CD4-positive, alpha-beta memory T cell (primary cell): ENCODE data around the gene CHP1. TPM values are rescaled to one million over a fixed set of nuclear protein-coding genes. Genes with fewer than 3 reads are reported as not detected.
"Not testable (repeated sequence)": the region's sequence is repeated elsewhere in the genome, so short reads cannot be mapped to it uniquely, and the experiment has no call there.

Experiments
- CTCF ChIA-PET: fragments of 350-600 bp; sonication (Branson Sonifier 250); formaldehyde crosslinking; loops from one replicate; lab custom pipeline; 2021; ENCODE audit warnings: inconsistent platforms; ENCODE audit not compliant: partially characterized antibody; lab: Charles Lee
- POLR2A ChIA-PET: fragments of 350-600 bp; sonication (Branson Sonifier 250); formaldehyde crosslinking; loops from one replicate; lab custom pipeline; 2021; ENCODE audit not compliant: partially characterized antibody; lab: Charles Lee
- DNase-seq, 5 donors: peaks; one replicate each; pipeline versions ENCODE4 v3.0.0 to v3.0.0-alpha.2; 2020 to 2022; ENCODE audit warnings: mixed read lengths in 1 of 5
- H3K27ac ChIP-seq: one replicate; pipeline ENCODE4 v1.7.0; 2013; ENCODE audit warnings: low read depth, low read length
- H3K27me3 ChIP-seq: 2 replicates; pipeline ENCODE4 v1.7.0; 2013; ENCODE audit warnings: mild to moderate bottlenecking, low read length, moderate library complexity; ENCODE audit not compliant: insufficient read depth
- H3K36me3 ChIP-seq: 2 replicates; pipeline ENCODE4 v1.7.0; 2013; ENCODE audit warnings: mild to moderate bottlenecking, low read length, moderate library complexity; ENCODE audit not compliant: insufficient read depth
- H3K4me1 ChIP-seq: 2 replicates; pipeline ENCODE4 v1.7.0; 2013; ENCODE audit warnings: mild to moderate bottlenecking, low read length, moderate library complexity; ENCODE audit not compliant: insufficient read depth
- H3K4me3 ChIP-seq, 2 donors: one replicate each; pipeline ENCODE4 v1.7.0; 2013; ENCODE audit warnings: low read length in 2 of 2, mild to moderate bottlenecking in 1 of 2
- H3K9me3 ChIP-seq, 2 donors: one replicate each; pipeline ENCODE4 v1.7.0; 2013; ENCODE audit warnings: low read length in 2 of 2, control low read depth in 1 of 2; ENCODE audit not compliant: control insufficient read depth in 1 of 2
- H3K27ac Mint-ChIP-seq, 7 donors: one replicate each; pipeline ENCODE4 v1.8.0; 2020 to 2021; ENCODE audit warnings: mixed read lengths in 7 of 7, mild to moderate bottlenecking in 6 of 7, inconsistent platforms in 3 of 7, moderate library complexity in 3 of 7
- H3K27me3 Mint-ChIP-seq, 2 donors: one replicate each; pipeline ENCODE4 v1.8.0; 2020 to 2021; ENCODE audit warnings: mixed read lengths in 2 of 2
- H3K36me3 Mint-ChIP-seq, 2 donors: one replicate each; pipeline ENCODE4 v1.8.0; 2020 to 2021; ENCODE audit warnings: mixed read lengths in 2 of 2, inconsistent platforms in 1 of 2, mild to moderate bottlenecking in 1 of 2
- H3K4me1 Mint-ChIP-seq, 4 donors: one replicate each; pipeline ENCODE4 v1.8.0; 2020 to 2021; ENCODE audit warnings: mixed read lengths in 4 of 4, mild to moderate bottlenecking in 1 of 4
- H3K4me3 Mint-ChIP-seq, 8 donors: one replicate each; pipeline ENCODE4 v1.8.0; 2020 to 2021; ENCODE audit warnings: mixed read lengths in 8 of 8, mild to moderate bottlenecking in 7 of 8, moderate library complexity in 6 of 8, inconsistent platforms in 3 of 8
- H3K9me3 Mint-ChIP-seq, 8 donors: one replicate each; pipeline ENCODE4 v1.8.0; 2020 to 2021; ENCODE audit warnings: mixed read lengths in 8 of 8, mild to moderate bottlenecking in 5 of 8, inconsistent platforms in 3 of 8, moderate library complexity in 1 of 8
- intact Hi-C: fragments of 100-400 bp; cut with micrococcal nuclease; formaldehyde crosslinking; loops from one replicate; pipeline ENCODE4 v1.15.1; 2023
- polyA plus RNA-seq, 2 donors: library from polyadenylated mRNA; unstranded; fragments of 300-500 nt; fragmentation: Illumina TruSeq; gene quantifications; one replicate each; pipeline ENCODE4 v1.2.3, GENCODE V29; 2021
- total RNA-seq, 2 experiments: library from RNA; stranded (reverse); gene quantifications; one replicate each; pipeline ENCODE4 v1.2.3, GENCODE V29; 2021

The CHP1 gene
- total and polyA plus RNA-seq, 4 experiments from 2014 or later: 9.8 to 27.1 (median 21.4) TPM

- H3K27me3 ChIP-seq: no peaks in the 10 kb centered on the region
- no peak overlapping the region for H3K4me3 ChIP-seq
- no peak for DNase-seq
- peaks cover 0 to 3% (median 0%) of the 10 kb centered on the region in 8 donors for H3K9me3 Mint-ChIP-seq
- no peaks in the 10 kb centered on the region for H3K27me3 Mint-ChIP-seq
- H3K9me3 ChIP-seq: no peaks in the 10 kb centered on the region
- H3K36me3 Mint-ChIP-seq: peaks cover 29 to 59% of the 10 kb centered on the region in 2 donors
- ChIA-PET CTCF (interaction anchor here (1.0 to 1.6 kb wide), 2 partner anchors 44 to 315 kb away, joined by 3 to 4 read pairs; partner anchors contain the start of genes NUSAP1 and OIP5), POLR2A (interaction anchor here (1.4 kb wide), 1 partner anchor 57 kb away, joined by 3 read pairs; the partner anchor contains the start of gene CHP1)
- H3K4me1 ChIP-seq: peaks cover 37% of the 10 kb centered on the region
- H3K36me3 ChIP-seq: peaks cover 33% of the 10 kb centered on the region
- peak overlapping the region in 3 of 7 donors; percentile 27 to 48 (median 36) for H3K27ac Mint-ChIP-seq
- intact Hi-C loops: no loop called here
- H3K27ac ChIP-seq: no peak overlapping the region
- H3K4me3 Mint-ChIP-seq: peak overlapping the region in 2 of 8 donors; percentile 20 to 46
- H3K4me1 Mint-ChIP-seq: peaks cover 27 to 49% (median 35%) of the 10 kb centered on the region in 4 donors
Observed at GRCh38 chr15:41288464-41288863, 57.4 kb downstream of the CHP1 start.

- Mint-ChIP-seq H3K9me3 (no peaks in the 10 kb centered on the region), H3K4me1 (peaks cover 24 to 43% (median 30%) of the 10 kb centered on the region in 4 donors), H3K27me3 (no peaks in the 10 kb centered on the region), H3K27ac (no peak overlapping the region), H3K4me3 (no peak overlapping the region), H3K36me3 (peaks cover 27 to 58% of the 10 kb centered on the region in 2 donors)
- Histone ChIP-seq H3K4me1 (peaks cover 36% of the 10 kb centered on the region), H3K4me3 (no peak overlapping the region), H3K9me3 (no peaks in the 10 kb centered on the region), H3K27ac (no peak overlapping the region), H3K27me3 (no peaks in the 10 kb centered on the region), H3K36me3 (peaks cover 33% of the 10 kb centered on the region)
- DNase-seq: no peak
- ChIA-PET CTCF (no interaction called here), POLR2A (interaction anchor here (1.0 kb wide), 1 partner anchor 59 kb away, joined by 3 read pairs; the partner anchor contains the start of gene CHP1)
- intact Hi-C loops: no loop called here
Observed at GRCh38 chr15:41289953-41290352, 58.9 kb downstream of the CHP1 start.

- no peak overlapping the region for H3K4me3 Mint-ChIP-seq
- H3K27me3 ChIP-seq: no peaks in the 10 kb centered on the region
- H3K9me3 Mint-ChIP-seq: no peaks in the 10 kb centered on the region
- peaks cover 24% of the 10 kb centered on the region for H3K36me3 ChIP-seq
- peaks cover 24% of the 10 kb centered on the region for H3K4me1 ChIP-seq
- no peak overlapping the region for H3K27ac ChIP-seq
- H3K27me3 Mint-ChIP-seq: no peaks in the 10 kb centered on the region
- H3K36me3 Mint-ChIP-seq: peaks cover 27 to 56% of the 10 kb centered on the region in 2 donors
- POLR2A ChIA-PET: no interaction called here
- no peak overlapping the region for H3K4me3 ChIP-seq
- H3K27ac Mint-ChIP-seq: peak overlapping the region in 2 of 7 donors; percentile 4 to 48
- H3K9me3 ChIP-seq: no peaks in the 10 kb centered on the region
- DNase-seq: no peak
- intact Hi-C loops: no loop called here
- CTCF ChIA-PET: no interaction called here
- peaks cover 16 to 31% (median 24%) of the 10 kb centered on the region in 4 donors for H3K4me1 Mint-ChIP-seq
Observed at GRCh38 chr15:41291065-41291631, 60.1 kb downstream of the CHP1 start.

- no peak for DNase-seq
- peaks cover 14 to 22% (median 18%) of the 10 kb centered on the region in 4 donors for H3K4me1 Mint-ChIP-seq
- no peaks in the 10 kb centered on the region for H3K9me3 Mint-ChIP-seq
- peaks cover 10% of the 10 kb centered on the region for H3K36me3 ChIP-seq
- H3K4me3 Mint-ChIP-seq: no peak overlapping the region
- no peak overlapping the region for H3K27ac ChIP-seq
- POLR2A ChIA-PET: no interaction called here
- H3K27me3 Mint-ChIP-seq: no peaks in the 10 kb centered on the region
- no peaks in the 10 kb centered on the region for H3K9me3 ChIP-seq
- peaks cover 10% of the 10 kb centered on the region for H3K4me1 ChIP-seq
- intact Hi-C loops: no loop called here
- peak overlapping the region in 1 of 7 donors; percentile 32 for H3K27ac Mint-ChIP-seq
- CTCF ChIA-PET: no interaction called here
- no peak overlapping the region for H3K4me3 ChIP-seq
- H3K27me3 ChIP-seq: no peaks in the 10 kb centered on the region
- H3K36me3 Mint-ChIP-seq: peaks cover 19 to 45% of the 10 kb centered on the region in 2 donors
Observed at GRCh38 chr15:41292521-41292920, 61.5 kb downstream of the CHP1 start.

GRCh38 chr15:41301139-41301538 is 70.1 kb downstream of the CHP1 start:
- H3K36me3 ChIP-seq, intact Hi-C loops: not testable (repeated sequence)

GRCh38 chr15:41301587-41301986 is 70.5 kb downstream of the CHP1 start:
- Mint-ChIP-seq H3K36me3 (peaks cover 12 to 19% of the 10 kb centered on the region in 2 donors), H3K9me3 (no peaks in the 10 kb centered on the region), H3K27me3 (no peaks in the 10 kb centered on the region), H3K4me3 (no peak overlapping the region), H3K4me1 (peaks cover 6 to 11% (median 8%) of the 10 kb centered on the region in 4 donors), H3K27ac (no peak overlapping the region)
- POLR2A ChIA-PET: no interaction called here
- Histone ChIP-seq H3K27me3 (no peaks in the 10 kb centered on the region), H3K4me1 (no peaks in the 10 kb centered on the region), H3K9me3 (no peaks in the 10 kb centered on the region), H3K4me3 (no peak overlapping the region), H3K36me3 (peaks cover 7% of the 10 kb centered on the region), H3K27ac (no peak overlapping the region)
- intact Hi-C loops: no loop called here
- no peak for DNase-seq
- CTCF ChIA-PET: no interaction called here

More at GRCh38 chr15:41301139-41301538, 70.1 kb downstream of the CHP1 start:
- H3K4me1 ChIP-seq, H3K9me3 ChIP-seq, CTCF ChIA-PET, H3K9me3 Mint-ChIP-seq, H3K27me3 Mint-ChIP-seq, H3K27ac ChIP-seq, H3K27me3 ChIP-seq, H3K4me3 ChIP-seq, POLR2A ChIA-PET, H3K4me3 Mint-ChIP-seq, DNase-seq: not testable (repeated sequence)
- Mint-ChIP-seq H3K36me3 (peaks cover 12 to 19% of the 10 kb centered on the region in 2 donors), H3K4me1 (peaks cover 6 to 11% (median 8%) of the 10 kb centered on the region in 4 donors), H3K27ac (peak overlapping the region in 1 of 7 donors; percentile 64)

GRCh38 chr15:41304149-41304770 is 73.2 kb downstream of the CHP1 start:
- Histone ChIP-seq H3K9me3 (no peaks in the 10 kb centered on the region), H3K36me3 (peaks cover 4% of the 10 kb centered on the region), H3K27me3 (no peaks in the 10 kb centered on the region), H3K4me1 (no peaks in the 10 kb centered on the region), H3K4me3 (no peak overlapping the region), H3K27ac (no peak overlapping the region)
- intact Hi-C loops: no loop called here
- H3K27ac Mint-ChIP-seq: peak overlapping the region in 2 of 7 donors; percentile 14 to 27
- ChIA-PET POLR2A (no interaction called here), CTCF (no interaction called here)
- no peaks in the 10 kb centered on the region for H3K27me3 Mint-ChIP-seq
- no peak for DNase-seq
- H3K36me3 Mint-ChIP-seq: peaks cover 6 to 11% of the 10 kb centered on the region in 2 donors
- peaks cover 6 to 11% (median 9%) of the 10 kb centered on the region in 4 donors for H3K4me1 Mint-ChIP-seq
- H3K9me3 Mint-ChIP-seq: no peaks in the 10 kb centered on the region
- H3K4me3 Mint-ChIP-seq: no peak overlapping the region
